SU-DHL-6 (cell line): ENCODE measurements around the gene SCAPER.

Experiments
- H2AFZ ChIP-seq: fragments of 200-600 bp; sonication (generic); 2 replicates; pipeline ENCODE4 v1.6.1; 2014; ENCODE audit warnings: low read depth, mild to moderate bottlenecking, moderate library complexity, mixed read lengths, antibody characterized with exemption, low read length; ENCODE audit not compliant: severe bottlenecking
- H3F3A ChIP-seq: fragments of 200-600 bp; shearing (Covaris generic); 2 replicates; pipeline ENCODE4 v1.6.0; 2016; ENCODE audit warnings: antibody characterized with exemption, mild to moderate bottlenecking; ENCODE audit not compliant: insufficient read depth
- H3K27ac ChIP-seq: fragments of 200-600 bp; sonication (generic); 2 replicates; pipeline ENCODE4 v1.5.1; 2016; ENCODE audit warnings: low read depth, mild to moderate bottlenecking, low read length, moderate library complexity, mixed read lengths
- H3K27me3 ChIP-seq: fragments of 200-600 bp; sonication (generic), shearing (Covaris generic); 2 replicates; pipeline ENCODE4 v1.6.0; 2014; ENCODE audit warnings: mild to moderate bottlenecking, low read length
- H3K36me3 ChIP-seq: fragments of 200-600 bp; sonication (generic); 2 replicates; pipeline ENCODE4 v1.6.1; 2014; ENCODE audit warnings: mild to moderate bottlenecking, low read length, mixed read lengths
- H3K4me2 ChIP-seq: fragments of 300-600, 200-600 bp; shearing (Covaris generic), sonication (generic); 2 replicates; pipeline ENCODE4 v1.6.0; 2014; ENCODE audit warnings: low read length, low read depth, mild to moderate bottlenecking; ENCODE audit not compliant: poor library complexity, severe bottlenecking
- H3K4me3 ChIP-seq: fragments of 200-600 bp; sonication (generic); 2 replicates; pipeline ENCODE4 v1.5.1; 2014; ENCODE audit warnings: antibody characterized with exemption, low read length, mild to moderate bottlenecking, mixed read lengths; ENCODE audit not compliant: insufficient read depth, poor library complexity, severe bottlenecking
- H3K79me2 ChIP-seq: fragments of 200-600 bp; sonication (generic); 2 replicates; pipeline ENCODE4 v1.6.1; 2014; ENCODE audit warnings: mild to moderate bottlenecking, low read length, moderate library complexity; ENCODE audit not compliant: insufficient read depth
- H3K9ac ChIP-seq: fragments of 200-600 bp; sonication (generic); 2 replicates; pipeline ENCODE4 v1.7.0; 2014; ENCODE audit warnings: mild to moderate bottlenecking, low read length
- H3K9me2 ChIP-seq: fragments of 200-600 bp; sonication (generic); replicated peaks from 2 replicates; pipeline ENCODE4 v1.6.1; 2014; ENCODE audit warnings: low read length; ENCODE audit not compliant: insufficient read depth
- H3K9me3 ChIP-seq: fragments of 200-600 bp; sonication (generic); 2 replicates; pipeline ENCODE4 v1.6.1; 2014; ENCODE audit warnings: low read length, mixed read lengths; ENCODE audit not compliant: insufficient read depth
- H4K20me1 ChIP-seq: fragments of 200-600 bp; sonication (generic); 2 replicates; pipeline ENCODE4 v1.6.1; 2014; ENCODE audit warnings: low read depth, mild to moderate bottlenecking, antibody characterized with exemption, low read length, moderate library complexity, mixed read lengths
- CTCF ChIP-seq: fragments of 200-600 bp; sonication (generic); IDR thresholded peaks from one replicate; pipeline ENCODE4 v1.5.1; 2017; ENCODE audit warnings: antibody characterized with exemption, mild to moderate bottlenecking, low read length, moderate library complexity; ENCODE audit not compliant: insufficient read depth, poor library complexity, severe bottlenecking
- EZH2phosphoT487 ChIP-seq: fragments of 200-600 bp; sonication (generic), shearing (Covaris generic); conservative IDR thresholded peaks from 2 replicates; pipeline ENCODE4 v1.6.1; 2018; ENCODE audit warnings: mild to moderate bottlenecking, antibody characterized with exemption, low read length, moderate library complexity, mixed read lengths

The SCAPER gene

DNA sequence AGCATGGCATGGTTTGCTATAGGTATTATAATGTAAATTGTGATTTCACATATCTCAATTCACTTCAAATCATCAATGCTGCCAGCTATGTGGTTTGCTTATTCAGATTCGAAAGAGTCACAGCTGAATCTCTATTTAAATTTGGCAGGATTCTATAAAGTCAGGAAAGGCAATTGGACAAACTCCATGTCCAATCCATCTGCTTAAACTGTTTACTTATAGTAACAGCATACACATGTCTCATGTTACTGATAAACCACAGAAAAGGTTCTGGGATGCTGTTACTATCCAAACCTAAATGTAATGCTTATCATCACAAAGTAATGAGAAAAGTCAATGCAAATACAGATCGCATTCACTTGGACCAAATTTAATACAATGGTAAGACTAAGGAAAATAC is 338.9 kb downstream of the SCAPER start:
- TF ChIP-seq CTCF (no peak), EZH2phosphoT487 (no peak)
- no peaks in the 10 kb centered on the region for H3K9me2 ChIP-seq
- H3K36me3 ChIP-seq: no peaks in the 10 kb centered on the region; the same call in 1 of the 2 replicates
- H3K27me3 ChIP-seq: no peaks in the 10 kb centered on the region
- H3K9me3 ChIP-seq: no peaks in the 10 kb centered on the region
- H3K27ac ChIP-seq: no peak overlapping the region
- no peak overlapping the region for H3K9ac ChIP-seq
- no peak overlapping the region for H3K4me2 ChIP-seq
- H3K4me3 ChIP-seq: no peak overlapping the region
- H3F3A ChIP-seq: no peaks in the 10 kb centered on the region
- H4K20me1 ChIP-seq: no peaks in the 10 kb centered on the region
- no peaks in the 10 kb centered on the region for H3K79me2 ChIP-seq
- no peak overlapping the region for H2AFZ ChIP-seq

DNA sequence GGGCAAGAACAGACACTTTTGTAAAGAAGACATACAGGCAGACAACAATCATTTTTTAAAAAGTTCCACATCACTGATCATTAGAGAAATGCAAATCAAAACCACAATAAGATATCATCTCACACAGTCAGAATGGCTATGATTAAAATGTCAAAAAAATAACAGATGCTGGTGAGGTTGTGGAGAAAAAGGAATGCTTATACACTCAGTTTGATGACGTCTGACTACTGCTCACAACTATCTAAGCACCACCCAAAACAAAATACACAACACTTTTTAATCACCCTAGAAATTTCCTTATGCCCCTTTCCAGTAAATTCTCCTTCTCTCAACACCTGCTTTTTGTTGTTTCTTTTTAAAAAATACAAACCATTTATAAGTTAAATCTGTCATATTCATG is 339.8 kb downstream of the SCAPER start:
- Histone ChIP-seq H3K4me2 (peak overlapping the region; percentile 35), H3K79me2 (no peaks in the 10 kb centered on the region), H3K9me2 (no peaks in the 10 kb centered on the region), H4K20me1 (no peaks in the 10 kb centered on the region), H3K27ac (no peak overlapping the region), H3K4me3 (no peak overlapping the region), H3K36me3 (no peaks in the 10 kb centered on the region; the same call in 1 of the 2 replicates), H2AFZ (no peak overlapping the region), H3K9me3 (no peaks in the 10 kb centered on the region), H3K27me3 (no peaks in the 10 kb centered on the region), H3K9ac (no peak overlapping the region), H3F3A (no peaks in the 10 kb centered on the region)
- TF ChIP-seq EZH2phosphoT487 (no peak), CTCF (no peak)

- no peak for TF ChIP-seq CTCF
- TF ChIP-seq EZH2phosphoT487: no peak
Observed at GRCh38 chr15:76555247-76555646, 349.9 kb downstream of the SCAPER start.

DNA sequence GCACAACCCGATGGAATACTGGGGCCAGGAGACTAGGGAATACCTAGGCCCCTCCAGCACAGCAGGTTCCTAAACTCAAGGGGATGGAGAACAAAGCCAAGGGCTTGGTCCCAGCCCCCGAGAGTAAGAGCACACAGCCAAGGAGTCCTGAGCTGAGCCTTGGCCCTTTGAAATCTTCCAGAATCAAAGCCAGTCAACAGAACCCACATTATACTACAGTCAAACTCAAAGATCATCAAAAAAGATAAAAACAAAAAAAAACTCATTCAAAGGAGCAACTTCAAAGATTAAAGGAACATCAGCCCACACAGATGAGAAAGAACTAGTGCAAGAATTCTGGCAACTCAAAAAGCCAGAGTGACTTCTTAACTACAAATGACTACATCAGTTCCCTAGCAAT is 351.6 kb downstream of the SCAPER start:
- no peaks in the 10 kb centered on the region for H3K36me3 ChIP-seq
- H3K27ac ChIP-seq: no peak overlapping the region
- no peak overlapping the region for H3K9ac ChIP-seq
- H3K9me3 ChIP-seq: no peaks in the 10 kb centered on the region
- TF ChIP-seq CTCF (no peak), EZH2phosphoT487 (no peak)
- H3K4me3 ChIP-seq: no peak overlapping the region
- H3K9me2 ChIP-seq: no peaks in the 10 kb centered on the region
- H2AFZ ChIP-seq: no peak overlapping the region
- no peaks in the 10 kb centered on the region for H3K27me3 ChIP-seq
- H3F3A ChIP-seq: no peaks in the 10 kb centered on the region
- no peaks in the 10 kb centered on the region for H4K20me1 ChIP-seq
- H3K79me2 ChIP-seq: no peaks in the 10 kb centered on the region
- no peak overlapping the region for H3K4me2 ChIP-seq

More at GRCh38 chr15:76555247-76555646, 349.9 kb downstream of the SCAPER start:
- Histone ChIP-seq H3K27ac (no peak overlapping the region), H3K9me3 (no peaks in the 10 kb centered on the region), H3K27me3 (no peaks in the 10 kb centered on the region), H2AFZ (no peak overlapping the region), H3K79me2 (no peaks in the 10 kb centered on the region), H3K9ac (no peak overlapping the region), H3K4me2 (no peak overlapping the region), H3K4me3 (no peak overlapping the region), H3K9me2 (no peaks in the 10 kb centered on the region), H3F3A (no peaks in the 10 kb centered on the region), H3K36me3 (no peaks in the 10 kb centered on the region), H4K20me1 (no peaks in the 10 kb centered on the region)
